Activated CD4-positive, alpha-beta T cell treated with anti-CD3 and anti-CD28 coated beads, Interleukin-10, Interleukin-2, amounts not matched to agents 100 ng/mL and 50 ng/mL, durations not matched to agents 16 hours and 8 hours (primary cell): ENCODE results near the gene PTGES3L.
"Not testable (repeated sequence)": the region's sequence is repeated elsewhere in the genome, so short reads cannot be mapped to it uniquely, and the experiment has no call there.

Experiments used
- DNase-seq: peaks from one replicate; pipeline ENCODE4 v3.0.0-alpha.2; 2020

The PTGES3L gene

GRCh38 chr17:43014020-43014648 lies 34.3 kb upstream of the PTGES3L start:
- DNase-seq = no peak

- DNase-seq = no peak
These were observed 33.4 kb upstream of the PTGES3L start for GRCh38 chr17:43013296-43013695.

- DNase-seq = no peak
These were observed 32.0 kb upstream of the PTGES3L start for GRCh38 chr17:43011728-43012472.

- DNase-seq = no peak
These were observed 30.9 kb upstream of the PTGES3L start for GRCh38 chr17:43010667-43011308.

- peak; percentile 91 for DNase-seq
These were observed 27.0 kb upstream of the PTGES3L start, which contains the start of gene IFI35 for GRCh38 chr17:43006639-43007551. TSS of gene IFI35 (plus strand) at chr17:43006784. CDS start at chr17:43006948, 164 bp downstream.

GRCh38 chr17:43003542-43004172 lies 23.8 kb upstream of the PTGES3L start:
- DNase-seq = no peak

- not testable (repeated sequence) for DNase-seq
These were observed 21.0 kb upstream of the PTGES3L start for GRCh38 chr17:43000894-43001293.

- no peak for DNase-seq
These were observed 19.2 kb upstream of the PTGES3L start for GRCh38 chr17:42999003-42999525.

GRCh38 chr17:42997984-42998938 lies 18.4 kb upstream of the PTGES3L start, which contains the start of gene RPL27:
TSS of gene RPL27 (plus strand) at chr17:42998419. CDS start at chr17:42998751, 332 bp downstream.
- DNase-seq = peak; percentile 99

- no peak for DNase-seq
These were observed 17.6 kb upstream of the PTGES3L start for GRCh38 chr17:42997390-42997983.

- not testable (repeated sequence) for DNase-seq
These were observed 14.0 kb upstream of the PTGES3L start for GRCh38 chr17:42993913-42994312.

GRCh38 chr17:42992872-42993271 lies 13.0 kb upstream of the PTGES3L start:
- DNase-seq = no peak

- DNase-seq = no peak
These were observed 11.6 kb upstream of the PTGES3L start for GRCh38 chr17:42991471-42991870.

GRCh38 chr17:42989726-42990652 lies 10.1 kb upstream of the PTGES3L start:
- no peak for DNase-seq

GRCh38 chr17:42989141-42989540 lies 9.3 kb upstream of the PTGES3L start:
- no peak for DNase-seq

- no peak for DNase-seq
These were observed 5.3 kb upstream of the PTGES3L start for GRCh38 chr17:42985225-42985624.

GRCh38 chr17:42982266-42982665 lies 2.4 kb upstream of the PTGES3L start:
- DNase-seq = no peak

- DNase-seq = peak; percentile 79
These were observed 1.0 kb upstream of the PTGES3L start for GRCh38 chr17:42980766-42981397.
